ENCODE results near the gene SNORC. TPM values are rescaled to one million over a fixed set of nuclear protein-coding genes. Genes with fewer than 3 reads are reported as not detected.

SNORC gene
- total RNA-seq, 1 donor from 2014 or later: 2.5 TPM

- DNase-seq (ENCODE audit: low read depth): no peak
- Histone ChIP-seq H3K27me3 (ENCODE audit: control insufficient read depth, insufficient read depth, low read length) (no peaks in the 10 kb centered on the region), H3K36me3 (ENCODE audit: control insufficient read depth, insufficient read depth, low read length) (no peaks in the 10 kb centered on the region), H3K4me3 (ENCODE audit: low read depth, low read length) (no peak overlapping the region)
- TF ChIP-seq CTCF (IDR thresholded peaks at IDR 0.05; ENCODE audit: insufficient read depth, low read length, poor library complexity, severe bottlenecking): no peak
Observed at GRCh38 chr2:232888839-232889529, 18.9 kb downstream of the SNORC start.

GRCh38 chr2:232889876-232890401, 19.9 kb downstream of the SNORC start:
- no peaks in the 10 kb centered on the region for H3K36me3 ChIP-seq (ENCODE audit: control insufficient read depth, insufficient read depth, low read length)

GRCh38 chr2:232890536-232890895, 20.5 kb downstream of the SNORC start:
- Histone ChIP-seq H3K4me3 (ENCODE audit: low read depth, low read length) (no peak overlapping the region), H3K36me3 (ENCODE audit: control insufficient read depth, insufficient read depth, low read length) (no peaks in the 10 kb centered on the region), H3K27me3 (ENCODE audit: control insufficient read depth, insufficient read depth, low read length) (no peaks in the 10 kb centered on the region)
- TF ChIP-seq CTCF (IDR thresholded peaks at IDR 0.05; ENCODE audit: insufficient read depth, low read length, poor library complexity, severe bottlenecking): no peak
- DNase-seq (ENCODE audit: low read depth): no peak

More at GRCh38 chr2:232889876-232890401, 19.9 kb downstream of the SNORC start:
- no peak overlapping the region for H3K4me3 ChIP-seq (ENCODE audit: low read depth, low read length)
- TF ChIP-seq CTCF (IDR thresholded peaks at IDR 0.05; ENCODE audit: insufficient read depth, low read length, poor library complexity, severe bottlenecking): no peak
- no peak for DNase-seq (ENCODE audit: low read depth)
- H3K27me3 ChIP-seq (ENCODE audit: control insufficient read depth, insufficient read depth, low read length): no peaks in the 10 kb centered on the region

GRCh38 chr2:232890896-232891601, 21.0 kb downstream of the SNORC start:
- peak; percentile 45 for DNase-seq (ENCODE audit: low read depth)
- TF ChIP-seq CTCF (IDR thresholded peaks at IDR 0.05; ENCODE audit: insufficient read depth, low read length, poor library complexity, severe bottlenecking): no peak
- Histone ChIP-seq H3K4me3 (ENCODE audit: low read depth, low read length) (no peak overlapping the region), H3K27me3 (ENCODE audit: control insufficient read depth, insufficient read depth, low read length) (no peaks in the 10 kb centered on the region), H3K36me3 (ENCODE audit: control insufficient read depth, insufficient read depth, low read length) (no peaks in the 10 kb centered on the region)

GRCh38 chr2:232891621-232892071, 21.6 kb downstream of the SNORC start:
- peak; percentile 39 for DNase-seq (ENCODE audit: low read depth)
- H3K36me3 ChIP-seq (ENCODE audit: control insufficient read depth, insufficient read depth, low read length): no peaks in the 10 kb centered on the region
- no peak for TF ChIP-seq CTCF (IDR thresholded peaks at IDR 0.05; ENCODE audit: insufficient read depth, low read length, poor library complexity, severe bottlenecking)
- H3K27me3 ChIP-seq (ENCODE audit: control insufficient read depth, insufficient read depth, low read length): no peaks in the 10 kb centered on the region
- H3K4me3 ChIP-seq (ENCODE audit: low read depth, low read length): no peak overlapping the region
